NK-92 (cell line): Measurements from ENCODE around the gene DRC7.

Experiments
- DNase-seq: peaks from one replicate; lab custom pipeline; 2025; ENCODE audit not compliant: unreplicated experiment; lab: John Stamatoyannopoulos, UW

The DRC7 gene

DNA sequence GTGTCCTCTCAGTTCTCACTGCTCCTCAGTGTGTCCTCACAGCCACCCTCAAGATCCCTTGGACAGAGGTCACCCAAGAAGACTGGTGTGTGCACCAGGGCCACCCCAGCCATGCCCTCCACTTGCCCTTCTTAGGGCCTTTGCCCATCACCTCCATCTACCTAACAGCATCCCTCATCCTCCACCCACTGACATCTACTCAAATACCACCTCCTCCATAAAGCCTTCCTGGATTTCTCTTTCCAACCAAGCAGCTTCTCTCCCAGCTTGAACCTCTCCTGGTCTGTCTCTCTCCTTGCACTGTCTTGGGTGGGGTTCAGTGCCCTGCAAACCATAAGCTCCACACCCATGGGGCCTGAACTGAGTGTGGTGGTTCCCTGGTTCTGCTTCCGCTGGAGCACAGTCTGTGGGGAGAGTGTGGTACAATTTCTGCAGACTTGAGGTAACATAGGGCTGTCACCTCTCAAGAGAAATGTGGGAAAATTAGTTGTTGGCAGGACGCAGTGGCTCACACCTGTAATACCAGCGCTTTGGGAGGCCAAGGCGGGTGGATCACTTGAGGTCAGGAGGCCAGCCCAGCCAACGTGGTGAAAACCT lies 55.3 kb downstream of the DRC7 start:
- no peak for DNase-seq

DNA sequence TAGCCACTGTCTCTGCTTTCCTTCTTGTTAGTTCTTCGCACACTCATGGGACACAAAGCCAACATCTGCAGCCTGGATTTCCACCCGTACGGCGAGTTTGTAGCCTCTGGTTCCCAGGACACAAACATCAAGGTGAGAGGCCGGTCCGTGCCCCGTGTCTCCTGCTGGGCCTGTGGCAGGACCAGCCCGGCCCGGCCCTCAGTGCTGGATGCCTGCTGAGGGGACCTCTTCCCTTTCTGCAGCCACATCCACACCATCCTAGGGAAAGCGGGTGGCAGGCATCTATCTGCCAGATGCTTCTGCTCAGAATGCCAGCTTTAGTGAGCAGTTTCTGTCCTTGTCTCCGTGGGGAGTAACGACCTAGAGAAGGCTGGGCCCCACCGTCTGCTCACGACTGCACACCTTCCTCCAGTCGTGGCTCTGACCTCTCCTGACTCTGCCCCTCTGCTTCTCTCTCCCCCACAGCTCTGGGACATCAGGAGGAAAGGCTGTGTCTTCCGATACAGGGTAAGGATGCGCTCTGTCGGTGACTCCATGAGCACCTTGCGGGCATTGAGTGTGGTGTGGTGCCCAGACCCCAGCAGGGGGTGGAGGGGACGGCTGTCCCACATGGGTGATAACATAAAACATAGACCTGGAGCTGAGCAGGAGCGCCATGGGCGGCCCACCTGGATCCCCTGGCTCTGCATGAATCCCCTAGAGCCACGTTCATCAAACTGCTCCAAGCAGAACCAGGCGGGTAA lies 56.4 kb downstream of the DRC7 start:
- no peak for DNase-seq

DNA sequence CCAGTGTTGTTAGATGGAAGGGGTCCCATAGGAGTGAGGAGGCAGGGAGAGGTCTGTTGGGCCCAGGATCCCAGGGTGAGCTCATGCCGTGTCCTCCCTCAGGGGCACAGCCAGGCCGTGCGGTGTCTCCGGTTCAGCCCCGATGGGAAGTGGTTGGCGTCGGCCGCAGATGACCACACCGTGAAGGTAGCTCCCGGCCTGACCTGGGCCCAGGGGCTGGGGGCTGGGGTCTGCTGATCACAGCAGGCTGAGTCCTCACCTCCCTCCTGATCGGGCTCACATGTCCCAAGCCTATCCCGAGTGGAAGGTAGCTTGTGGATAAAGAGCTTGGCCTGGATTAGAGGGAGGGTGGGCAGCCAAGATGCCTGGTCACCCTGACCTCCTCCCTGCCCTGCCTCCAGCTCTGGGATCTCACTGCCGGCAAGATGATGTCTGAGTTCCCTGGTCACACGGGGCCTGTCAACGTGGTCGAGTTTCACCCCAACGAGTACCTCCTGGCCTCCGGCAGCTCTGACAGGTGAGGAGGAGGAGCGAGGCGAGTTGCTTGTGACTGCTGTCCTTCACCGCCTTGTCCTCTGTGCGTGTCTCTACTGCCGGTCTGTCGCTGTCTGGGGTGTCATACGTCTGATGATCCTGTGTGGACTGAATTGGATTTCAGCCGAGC lies 57.1 kb downstream of the DRC7 start:
- no peak for DNase-seq

DNA sequence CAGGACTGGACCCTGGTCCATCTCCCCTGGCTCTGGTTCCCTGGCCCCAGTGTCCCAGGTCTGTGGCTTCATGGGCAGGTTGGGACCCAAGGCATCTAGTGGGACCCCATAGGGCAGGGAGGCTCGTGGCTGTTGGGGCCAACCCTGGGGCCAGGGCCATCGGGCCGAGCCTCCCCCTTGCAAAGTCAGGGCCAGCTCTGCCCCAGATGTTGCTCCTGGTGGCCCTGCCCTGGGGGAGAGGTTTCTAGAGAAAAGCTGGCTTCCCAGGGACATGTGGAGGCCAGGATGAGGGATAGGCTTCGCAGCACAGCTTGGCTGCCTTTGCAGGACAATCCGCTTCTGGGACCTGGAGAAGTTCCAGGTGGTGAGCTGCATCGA lies 57.6 kb downstream of the DRC7 start:
- DNase-seq = no peak

DNA sequence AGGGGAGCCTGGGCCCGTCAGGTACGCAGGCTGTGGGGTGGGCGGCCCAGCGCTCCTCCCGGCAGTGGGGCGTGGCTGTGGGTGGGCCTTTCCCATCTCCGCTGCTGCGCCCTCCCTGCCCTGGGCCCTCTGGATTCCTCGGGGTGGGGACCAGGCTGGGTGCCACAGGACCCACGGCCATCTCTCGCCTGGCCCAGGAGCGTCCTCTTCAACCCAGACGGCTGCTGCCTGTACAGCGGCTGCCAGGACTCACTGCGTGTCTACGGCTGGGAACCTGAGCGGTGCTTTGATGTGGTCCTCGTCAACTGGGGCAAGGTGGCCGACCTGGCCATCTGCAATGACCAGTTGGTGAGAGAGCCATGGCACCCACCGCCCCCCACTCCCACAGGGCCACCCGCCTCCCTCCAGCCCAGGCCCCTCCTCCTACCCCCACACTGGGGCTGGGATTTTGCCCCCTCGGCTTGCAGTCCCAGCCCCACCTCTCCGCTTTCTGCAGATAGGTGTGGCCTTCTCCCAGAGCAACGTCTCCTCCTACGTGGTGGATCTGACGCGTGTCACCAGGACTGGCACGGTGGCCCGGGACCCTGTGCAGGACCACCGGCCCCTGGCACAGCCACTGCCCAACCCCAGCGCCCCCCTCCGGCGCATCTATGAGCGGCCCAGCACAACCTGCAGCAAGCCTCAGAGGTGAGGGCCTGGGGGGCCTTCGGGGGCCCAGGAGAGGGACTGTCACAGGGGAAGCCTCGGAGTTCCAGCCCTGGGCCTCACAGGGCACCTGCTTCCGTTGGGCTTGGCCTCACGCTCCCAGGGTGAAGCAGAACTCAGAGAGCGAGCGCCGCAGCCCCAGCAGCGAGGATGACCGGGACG lies 58.2 kb downstream of the DRC7 start:
- DNase-seq = no peak

DNA sequence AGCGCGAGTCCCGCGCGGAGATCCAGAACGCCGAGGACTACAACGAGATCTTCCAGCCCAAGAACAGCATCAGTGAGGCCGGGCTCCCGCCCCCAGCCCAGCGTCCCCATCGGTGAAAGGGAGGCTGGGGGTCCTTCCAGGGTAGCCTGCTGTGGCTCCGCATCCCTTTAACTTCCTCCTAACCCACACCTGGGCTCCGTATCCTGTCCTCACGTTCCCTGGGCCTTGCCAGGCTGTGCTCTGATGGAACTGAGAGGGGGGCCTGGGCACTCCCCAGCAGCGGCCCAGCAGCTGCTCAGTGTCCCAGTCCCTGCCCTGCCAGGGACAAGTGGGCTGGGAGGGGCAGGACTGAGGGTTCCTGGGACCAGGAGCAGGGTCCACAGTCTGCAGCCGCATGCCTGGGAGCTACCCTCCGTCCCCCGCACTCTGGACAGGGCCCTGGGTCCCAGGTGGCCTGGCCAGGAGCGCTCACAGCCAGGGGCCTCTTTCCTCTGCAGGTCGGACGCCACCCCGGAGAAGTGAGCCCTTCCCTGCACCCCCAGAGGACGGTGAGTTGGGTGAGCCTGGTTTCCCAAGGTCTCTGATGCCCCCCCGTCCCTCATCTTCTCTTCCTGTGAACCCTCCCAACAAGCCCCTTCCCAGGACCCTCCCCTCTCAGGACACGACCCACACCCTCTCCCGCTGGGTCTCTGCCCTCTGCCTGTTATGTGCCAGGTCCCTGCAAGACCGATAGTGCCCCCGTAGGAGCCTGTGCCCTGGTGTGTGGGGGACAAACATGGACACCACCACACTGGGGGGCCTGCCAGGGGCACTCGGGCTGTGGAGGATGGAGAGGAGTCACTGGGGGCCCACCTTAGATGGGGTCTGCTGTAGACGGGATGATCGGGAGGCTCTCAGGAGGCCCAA lies 59.1 kb downstream of the DRC7 start:
- no peak for DNase-seq

DNA sequence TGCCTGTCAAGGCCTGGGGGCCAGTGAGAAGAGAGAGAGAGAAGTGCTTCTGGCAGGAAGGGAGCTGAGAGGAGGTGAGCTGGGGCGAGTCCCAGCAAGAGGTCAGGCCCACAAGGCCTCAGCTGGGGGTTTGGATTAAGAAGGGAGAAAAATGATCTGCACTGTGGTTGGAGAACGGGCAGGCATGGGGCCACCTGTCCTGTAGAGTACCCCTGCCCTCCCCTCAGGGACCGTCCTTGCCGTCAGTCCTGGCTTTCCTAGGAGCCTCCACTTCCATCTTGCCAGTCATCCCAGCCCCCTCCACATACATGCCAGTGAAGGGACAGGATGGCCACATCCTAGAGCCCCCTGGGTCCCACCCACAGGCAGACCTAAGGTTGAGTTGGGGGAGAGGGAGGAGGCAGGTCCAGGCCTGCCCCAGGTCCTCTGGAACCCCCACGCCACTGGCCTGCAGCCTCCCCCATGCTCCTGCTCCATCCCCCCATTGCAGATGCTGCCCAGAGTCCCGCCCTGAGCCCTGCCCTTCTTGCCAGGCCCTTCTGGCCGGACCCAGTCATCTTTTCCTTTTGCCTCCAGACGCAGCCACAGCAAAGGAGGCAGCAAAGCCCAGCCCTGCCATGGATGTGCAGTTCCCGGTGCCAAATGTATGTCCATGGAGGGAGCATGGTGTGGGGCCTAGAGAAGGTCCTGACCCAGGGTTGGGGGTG lies 59.9 kb downstream of the DRC7 start:
- DNase-seq = no peak

DNA sequence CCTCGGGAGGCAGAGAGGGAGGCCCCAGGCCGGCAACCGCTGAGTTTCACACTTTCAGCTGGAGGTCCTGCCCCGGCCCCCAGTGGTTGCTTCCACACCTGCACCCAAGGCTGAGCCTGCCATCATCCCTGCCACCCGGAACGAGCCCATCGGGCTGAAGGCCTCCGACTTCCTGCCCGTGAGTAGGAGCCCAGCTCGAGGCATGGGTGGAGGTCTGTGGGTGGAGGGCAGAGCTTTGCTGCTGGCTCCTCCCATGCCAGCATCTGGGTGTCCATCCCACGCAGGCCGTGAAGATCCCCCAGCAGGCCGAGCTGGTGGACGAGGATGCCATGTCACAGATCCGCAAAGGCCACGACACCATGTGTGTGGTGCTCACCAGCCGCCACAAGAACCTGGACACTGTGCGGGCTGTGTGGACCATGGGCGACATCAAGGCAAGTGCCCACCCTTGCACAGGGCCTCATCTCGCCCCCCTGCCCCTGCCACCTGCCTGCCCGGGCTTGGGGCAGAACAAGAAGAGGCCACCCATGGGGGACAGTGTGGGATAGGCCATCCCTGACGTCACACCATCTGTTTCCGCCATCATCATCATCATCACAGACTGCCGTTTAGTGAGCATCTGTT lies 60.6 kb downstream of the DRC7 start:
- no peak for DNase-seq

DNA sequence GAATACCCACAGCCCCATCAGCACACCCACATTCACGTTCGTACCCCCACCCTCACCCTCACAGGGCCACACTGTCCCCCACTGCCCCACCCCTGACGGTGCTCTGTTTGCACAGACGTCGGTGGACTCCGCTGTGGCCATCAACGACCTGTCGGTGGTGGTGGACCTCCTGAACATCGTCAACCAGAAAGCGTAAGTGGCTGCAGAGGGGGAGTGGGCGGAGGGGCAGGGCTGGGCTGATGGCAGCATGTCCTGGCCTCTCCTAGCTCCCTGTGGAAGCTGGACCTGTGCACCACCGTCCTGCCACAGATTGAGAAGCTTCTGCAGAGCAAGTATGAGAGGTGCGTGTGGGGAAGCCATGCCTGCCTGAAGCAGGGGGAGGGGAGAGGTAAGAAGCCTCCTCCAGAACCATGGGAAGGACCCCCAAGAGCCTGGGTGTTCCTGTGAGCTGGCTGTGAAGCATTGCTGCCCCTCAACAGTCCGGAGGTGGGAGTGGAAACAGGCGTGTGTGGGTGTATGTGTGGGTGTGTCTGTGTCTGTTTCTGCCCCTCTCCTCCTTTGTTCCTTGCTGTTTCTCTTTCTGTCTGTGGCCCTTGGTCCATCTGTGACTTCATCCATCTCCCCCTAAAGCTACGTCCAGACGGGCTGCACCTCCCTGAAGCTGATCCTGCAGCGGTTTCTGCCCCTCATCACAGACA lies 61.3 kb downstream of the DRC7 start:
- DNase-seq = no peak

DNA sequence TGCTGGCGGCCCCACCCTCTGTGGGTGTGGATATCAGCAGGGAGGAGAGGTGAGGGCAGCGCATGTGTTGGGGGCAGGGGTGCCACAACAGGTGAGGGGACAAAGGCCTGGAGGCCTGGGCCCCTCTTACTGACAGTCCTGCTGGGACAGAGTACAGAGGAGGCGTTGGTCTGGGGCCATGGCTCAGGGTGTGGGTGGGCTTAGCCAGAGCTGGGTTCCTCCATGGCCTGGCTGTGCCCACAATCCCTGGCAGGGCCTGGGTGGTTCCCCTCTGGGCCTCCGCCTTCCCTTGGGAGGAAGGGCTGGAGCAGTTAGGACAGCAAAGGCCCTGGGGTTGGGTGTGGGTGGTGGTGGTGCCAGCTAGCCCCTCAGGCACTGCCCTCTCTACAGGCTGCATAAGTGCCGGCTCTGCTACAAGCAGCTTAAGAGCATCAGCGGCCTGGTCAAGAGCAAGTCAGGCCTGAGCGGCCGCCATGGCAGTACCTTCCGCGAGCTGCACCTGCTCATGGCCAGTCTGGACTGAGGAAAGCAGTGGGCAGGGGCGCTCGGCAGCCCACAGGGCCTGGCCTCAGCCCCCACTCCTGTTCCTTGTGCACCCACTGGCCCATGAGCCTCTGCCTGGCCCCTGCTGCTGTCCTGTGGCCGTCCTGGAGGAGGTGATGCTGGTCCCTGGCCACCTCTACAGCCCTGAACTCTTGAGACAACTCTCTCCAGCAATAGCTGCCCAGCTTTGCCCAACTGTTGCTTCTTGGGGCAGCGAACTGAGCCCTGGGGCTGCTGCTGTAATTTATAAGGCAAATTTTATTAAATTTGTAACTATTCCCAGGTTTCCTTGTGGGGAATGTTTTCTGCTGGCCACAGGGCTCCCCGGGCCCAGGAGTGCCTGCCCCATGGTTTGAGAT lies 62.1 kb downstream of the DRC7 start:
- DNase-seq = no peak

DNA sequence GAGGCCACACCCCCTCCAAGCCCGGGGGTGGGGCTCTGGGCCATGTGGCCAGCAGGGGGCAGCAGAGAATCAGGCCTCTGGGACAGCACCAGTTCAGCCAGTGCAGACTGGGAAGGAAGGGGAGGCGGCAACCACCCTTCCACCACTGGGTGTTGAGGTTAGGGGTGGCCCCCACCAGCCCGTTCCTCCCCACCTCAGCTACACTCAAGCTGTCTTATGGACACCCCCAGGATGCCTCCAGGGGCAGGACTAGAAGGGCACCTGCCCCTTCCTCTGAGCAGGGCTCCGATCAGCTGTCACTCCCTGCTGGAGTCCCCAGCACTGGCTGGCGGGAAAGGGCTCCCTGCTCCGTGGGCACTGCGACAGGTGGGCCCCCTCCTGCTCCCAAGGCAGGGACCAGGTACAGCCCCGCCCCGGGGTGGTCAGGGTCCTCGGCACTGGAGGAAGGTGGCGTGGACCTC lies 62.8 kb downstream of the DRC7 start:
- no peak for DNase-seq

DNA sequence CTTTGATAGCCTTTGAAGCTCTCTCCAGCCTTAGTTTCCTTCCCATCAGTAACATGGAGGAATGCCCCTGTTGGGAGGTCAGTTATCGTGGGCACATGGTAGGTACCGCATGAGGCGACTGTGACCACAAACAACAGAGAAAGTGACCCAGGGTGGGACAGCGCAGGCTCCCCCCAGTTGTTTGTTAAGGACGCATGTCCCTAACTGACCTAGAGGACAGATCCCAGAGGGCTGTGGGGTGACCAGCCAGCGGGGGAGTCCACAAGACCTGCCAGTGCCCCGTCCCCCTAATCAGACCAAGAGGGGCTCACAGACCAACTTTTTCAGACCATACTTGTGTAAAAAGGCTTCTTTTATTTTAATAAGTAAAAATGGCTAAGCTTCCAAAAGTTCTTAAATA lies 63.3 kb downstream of the DRC7 start:
- no peak for DNase-seq

DNA sequence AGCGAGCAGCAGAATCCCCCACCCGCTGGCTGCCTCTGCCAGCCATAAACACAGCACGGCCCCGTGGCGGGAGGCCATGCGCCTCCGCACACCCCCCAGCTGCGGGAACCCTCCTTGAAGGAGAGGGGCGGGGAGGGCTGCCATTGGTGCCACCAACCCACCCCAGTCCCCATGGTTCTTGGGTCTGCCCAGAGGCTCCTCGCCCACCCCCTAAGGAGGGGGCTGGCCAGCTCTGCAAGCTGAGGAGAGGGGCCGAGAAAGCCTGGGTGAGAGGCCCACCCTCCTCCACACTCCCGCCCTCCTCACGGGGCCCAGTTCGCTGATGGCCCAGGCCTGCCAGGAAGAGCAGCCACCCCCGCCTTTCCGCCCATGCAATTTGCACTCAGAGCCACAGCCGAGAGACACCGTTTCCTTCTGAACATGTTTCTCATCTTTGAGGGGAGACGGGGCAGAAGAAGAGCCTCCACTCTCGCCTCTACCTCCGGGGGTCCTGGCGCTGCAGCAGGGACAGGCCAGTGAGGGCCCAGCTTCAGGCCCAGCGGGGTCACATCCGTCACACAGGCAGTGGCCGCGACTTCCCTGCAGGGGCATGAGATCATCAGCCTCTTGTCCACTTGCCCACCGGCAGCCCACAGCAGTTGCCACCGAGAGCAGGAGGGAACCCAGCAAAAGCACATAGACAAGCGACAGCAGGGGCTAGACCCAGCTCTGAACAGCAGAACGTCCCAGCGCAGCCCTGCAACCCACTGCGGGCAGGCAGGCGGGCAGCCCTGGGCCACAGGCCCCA lies 63.9 kb downstream of the DRC7 start:
- DNase-seq = no peak

DNA sequence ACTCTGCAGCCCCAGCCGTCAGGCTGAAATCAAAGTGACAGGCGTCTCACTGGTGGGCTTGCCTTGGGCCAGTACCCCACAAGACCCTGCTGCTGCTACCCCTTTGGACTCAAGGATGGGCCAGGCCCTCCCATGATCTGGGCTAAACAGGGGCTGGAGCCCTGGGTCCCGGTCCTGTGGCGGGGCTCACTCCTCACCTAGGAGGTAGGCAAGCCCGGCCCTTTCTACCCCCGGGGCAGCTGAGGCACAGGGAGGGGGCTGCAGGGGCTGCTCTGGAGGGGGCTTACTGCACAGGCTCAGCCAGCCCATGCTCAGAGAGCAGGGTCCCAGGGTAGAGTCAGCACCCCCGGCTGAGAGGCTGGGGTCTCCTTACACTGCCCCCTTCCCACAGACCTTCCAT lies 64.5 kb downstream of the DRC7 start:
- DNase-seq = no peak

DNA sequence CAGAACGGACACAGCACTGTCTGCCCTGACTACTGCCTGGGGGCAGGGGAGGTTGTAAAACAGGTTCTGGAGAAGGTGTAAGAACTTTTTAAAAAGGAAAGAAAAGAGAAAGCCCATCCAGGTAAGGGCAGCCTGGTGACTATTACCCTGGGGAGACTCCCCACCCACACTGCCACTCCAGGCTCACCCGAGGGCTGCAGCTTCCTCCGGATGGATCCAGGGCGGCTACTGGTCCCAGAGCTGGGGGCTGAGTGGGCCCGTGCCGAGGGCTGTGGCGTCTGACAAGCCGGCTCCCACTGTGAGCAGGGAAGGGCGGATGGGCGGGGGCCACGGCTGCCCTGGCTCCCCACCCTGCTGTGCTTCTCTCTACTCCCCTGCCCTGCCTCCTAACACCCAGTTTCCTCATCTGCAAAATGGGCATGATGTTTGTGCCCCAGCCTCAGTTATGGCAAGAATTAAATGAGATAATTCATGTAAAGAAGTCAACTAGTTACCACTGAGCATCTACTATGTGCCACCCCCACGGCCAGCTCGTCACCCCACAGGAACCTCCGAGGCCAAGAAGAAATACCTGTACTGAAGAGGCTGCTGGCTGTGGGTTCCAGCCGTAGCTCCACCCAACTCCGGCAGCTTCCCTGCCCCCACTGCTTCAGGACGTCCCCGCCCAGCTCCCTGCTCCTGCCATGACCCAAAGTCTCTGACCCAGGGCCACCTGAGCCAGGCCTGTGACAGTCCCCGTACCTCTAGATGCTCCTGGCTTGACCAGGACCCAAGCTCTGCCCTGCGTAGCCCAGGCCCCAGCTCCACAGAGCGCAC lies 65.1 kb downstream of the DRC7 start:
- no peak for DNase-seq
